ENCODE measurements around the gene NTM. TPM values are rescaled to one million over a fixed set of nuclear protein-coding genes. Genes with fewer than 3 reads are reported as not detected.

NTM gene
- total and polyA plus RNA-seq, 2 of the 8 experiments (the other 6 are each of a cell fraction or from before 2014, with no cell fraction given), result 13.4 to 20.0 TPM

GRCh38 chr11:131467645-131468394 lies 97.4 kb downstream of the NTM start (continued):
- TF ChIP-seq EP300 (IDR thresholded peaks at IDR 0.05; ENCODE audit: borderline replicate concordance in 1 of 2, low read depth in 2 of 2, low read length in 2 of 2) (no peak), SIN3A (conservative IDR thresholded peaks at IDR 0.05 in 1 of 2, IDR thresholded peaks at IDR 0.05 in 1 of 2; ENCODE audit: low read depth in 1 of 2, low read length in 2 of 2) (no peak), GABPA (IDR thresholded peaks at IDR 0.05; ENCODE audit: borderline replicate concordance, insufficient read depth, low read length) (no peak)
